GM12878 (cell line): ENCODE measurements around the gene ATCAY.

Source experiments
- EGR1 ChIP-seq, 2 experiments: IDR thresholded peaks; 1 replicate in 1 of 2; 2 replicates in 1 of 2; pipeline ENCODE4 v1.6.1; 2011 to 2012; ENCODE audit warnings: low read depth in 2 of 2, low read length in 2 of 2, borderline replicate concordance in 1 of 2, mild to moderate bottlenecking in 1 of 2, moderate library complexity in 1 of 2
- TF ChIP-seq, protein P1 (sequence below): fragments of 450-650 bp; IDR thresholded peaks from 2 replicates; pipeline ENCODE4 v1.6.1; 2017; ENCODE audit warnings: mild to moderate bottlenecking, moderate library complexity
- TF ChIP-seq, protein P2 (sequence below), 3 experiments: IDR thresholded peaks in 2 of 3; conservative IDR thresholded peaks in 1 of 3; 2 replicates each; pipeline ENCODE4 v1.5.1; 2011; ENCODE audit warnings: low read depth in 3 of 3, low read length in 3 of 3, mild to moderate bottlenecking in 3 of 3, control low read depth in 2 of 3, moderate library complexity in 2 of 3, inconsistent platforms in 1 of 3, mixed read lengths in 1 of 3; ENCODE audit not compliant: control insufficient read depth in 2 of 3, insufficient read depth in 1 of 3; ENCODE audit errors: extremely low read depth in 1 of 3

DNA sequence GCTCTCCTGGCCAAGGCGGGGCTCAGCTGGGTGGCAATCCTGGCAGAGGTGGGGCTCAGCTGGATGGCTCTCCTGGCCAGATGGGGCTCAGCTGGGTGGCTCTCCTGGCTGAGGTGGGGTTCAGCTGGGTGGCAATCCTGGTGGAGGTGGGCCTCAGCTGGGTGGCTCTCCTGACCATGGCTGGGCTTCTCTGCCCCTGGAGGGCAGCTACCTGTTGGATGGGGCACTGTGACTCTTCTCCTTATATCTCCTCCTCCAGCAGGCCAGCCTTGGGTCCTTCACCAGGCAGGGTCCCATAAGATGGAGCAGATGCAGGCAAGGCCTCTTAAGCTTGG, 28.3 kb upstream of the ATCAY start:
- TF ChIP-seq, protein P1, sequence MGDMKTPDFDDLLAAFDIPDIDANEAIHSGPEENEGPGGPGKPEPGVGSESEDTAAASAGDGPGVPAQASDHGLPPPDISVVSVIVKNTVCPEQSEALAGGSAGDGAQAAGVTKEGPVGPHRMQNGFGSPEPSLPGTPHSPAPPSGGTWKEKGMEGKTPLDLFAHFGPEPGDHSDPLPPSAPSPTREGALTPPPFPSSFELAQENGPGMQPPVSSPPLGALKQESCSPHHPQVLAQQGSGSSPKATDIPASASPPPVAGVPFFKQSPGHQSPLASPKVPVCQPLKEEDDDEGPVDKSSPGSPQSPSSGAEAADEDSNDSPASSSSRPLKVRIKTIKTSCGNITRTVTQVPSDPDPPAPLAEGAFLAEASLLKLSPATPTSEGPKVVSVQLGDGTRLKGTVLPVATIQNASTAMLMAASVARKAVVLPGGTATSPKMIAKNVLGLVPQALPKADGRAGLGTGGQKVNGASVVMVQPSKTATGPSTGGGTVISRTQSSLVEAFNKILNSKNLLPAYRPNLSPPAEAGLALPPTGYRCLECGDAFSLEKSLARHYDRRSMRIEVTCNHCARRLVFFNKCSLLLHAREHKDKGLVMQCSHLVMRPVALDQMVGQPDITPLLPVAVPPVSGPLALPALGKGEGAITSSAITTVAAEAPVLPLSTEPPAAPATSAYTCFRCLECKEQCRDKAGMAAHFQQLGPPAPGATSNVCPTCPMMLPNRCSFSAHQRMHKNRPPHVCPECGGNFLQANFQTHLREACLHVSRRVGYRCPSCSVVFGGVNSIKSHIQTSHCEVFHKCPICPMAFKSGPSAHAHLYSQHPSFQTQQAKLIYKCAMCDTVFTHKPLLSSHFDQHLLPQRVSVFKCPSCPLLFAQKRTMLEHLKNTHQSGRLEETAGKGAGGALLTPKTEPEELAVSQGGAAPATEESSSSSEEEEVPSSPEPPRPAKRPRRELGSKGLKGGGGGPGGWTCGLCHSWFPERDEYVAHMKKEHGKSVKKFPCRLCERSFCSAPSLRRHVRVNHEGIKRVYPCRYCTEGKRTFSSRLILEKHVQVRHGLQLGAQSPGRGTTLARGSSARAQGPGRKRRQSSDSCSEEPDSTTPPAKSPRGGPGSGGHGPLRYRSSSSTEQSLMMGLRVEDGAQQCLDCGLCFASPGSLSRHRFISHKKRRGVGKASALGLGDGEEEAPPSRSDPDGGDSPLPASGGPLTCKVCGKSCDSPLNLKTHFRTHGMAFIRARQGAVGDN = no peak
- no peak for TF ChIP-seq EGR1 (IDR thresholded peaks at IDR 0.05; ENCODE audit: borderline replicate concordance in 1 of 2, low read depth in 2 of 2, low read length in 2 of 2)
- TF ChIP-seq, protein P2, sequence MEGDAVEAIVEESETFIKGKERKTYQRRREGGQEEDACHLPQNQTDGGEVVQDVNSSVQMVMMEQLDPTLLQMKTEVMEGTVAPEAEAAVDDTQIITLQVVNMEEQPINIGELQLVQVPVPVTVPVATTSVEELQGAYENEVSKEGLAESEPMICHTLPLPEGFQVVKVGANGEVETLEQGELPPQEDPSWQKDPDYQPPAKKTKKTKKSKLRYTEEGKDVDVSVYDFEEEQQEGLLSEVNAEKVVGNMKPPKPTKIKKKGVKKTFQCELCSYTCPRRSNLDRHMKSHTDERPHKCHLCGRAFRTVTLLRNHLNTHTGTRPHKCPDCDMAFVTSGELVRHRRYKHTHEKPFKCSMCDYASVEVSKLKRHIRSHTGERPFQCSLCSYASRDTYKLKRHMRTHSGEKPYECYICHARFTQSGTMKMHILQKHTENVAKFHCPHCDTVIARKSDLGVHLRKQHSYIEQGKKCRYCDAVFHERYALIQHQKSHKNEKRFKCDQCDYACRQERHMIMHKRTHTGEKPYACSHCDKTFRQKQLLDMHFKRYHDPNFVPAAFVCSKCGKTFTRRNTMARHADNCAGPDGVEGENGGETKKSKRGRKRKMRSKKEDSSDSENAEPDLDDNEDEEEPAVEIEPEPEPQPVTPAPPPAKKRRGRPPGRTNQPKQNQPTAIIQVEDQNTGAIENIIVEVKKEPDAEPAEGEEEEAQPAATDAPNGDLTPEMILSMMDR (IDR thresholded peaks at IDR 0.05 in 2 of 3, conservative IDR thresholded peaks at IDR 0.05 in 1 of 3; ENCODE audit: control insufficient read depth in 2 of 3, extremely low read depth in 1 of 3, insufficient read depth in 1 of 3, low read depth in 3 of 3, low read length in 3 of 3) = no peak
